ENCODE measurements around the gene PLEKHG5. TPM values are rescaled to one million over a fixed set of nuclear protein-coding genes. Genes with fewer than 3 reads are reported as not detected.

Gene PLEKHG5
- total RNA-seq, 2 experiments from 2014 or later, result 1.3 to 1.8 TPM

- peaks cover 6% of the 10 kb centered on the region for H3K4me1 Mint-ChIP-seq
- no peak overlapping the region for H3K27ac Mint-ChIP-seq
- no peak for DNase-seq
- POLR2A ChIA-PET, result no interaction called here
- CTCF ChIA-PET, result interaction anchor here (0.9 to 1.9 kb wide), 5 partner anchors 8 to 55 kb away, joined by 3 to 6 read pairs (median 3); no protein-coding TSS in a partner anchor
- H3K27me3 Mint-ChIP-seq, result peaks cover 3% of the 10 kb centered on the region
- no peaks in the 10 kb centered on the region for H3K36me3 Mint-ChIP-seq (ENCODE audit: low read depth)
- no peaks in the 10 kb centered on the region for H3K9me3 Mint-ChIP-seq
- H3K4me3 Mint-ChIP-seq, result no peak overlapping the region
Measured at GRCh38 chr1:6476483-6476882, 15.0 kb downstream of the PLEKHG5 start.

GRCh38 chr1:6475381-6476133 is 15.9 kb downstream of the PLEKHG5 start:
- ChIA-PET CTCF (interaction anchor here (0.6 to 1.9 kb wide), 3 partner anchors 8 to 236 kb away, joined by 4 to 6 read pairs (median 4); no protein-coding TSS in a partner anchor), POLR2A (no interaction called here)
- Mint-ChIP-seq H3K36me3 (ENCODE audit: low read depth) (no peaks in the 10 kb centered on the region), H3K4me1 (peaks cover 6% of the 10 kb centered on the region), H3K4me3 (no peak overlapping the region), H3K9me3 (no peaks in the 10 kb centered on the region), H3K27ac (no peak overlapping the region), H3K27me3 (no peaks in the 10 kb centered on the region)
- peak; percentile 81 for DNase-seq

- Mint-ChIP-seq H3K4me1 (peaks cover 6% of the 10 kb centered on the region), H3K27ac (no peak overlapping the region), H3K9me3 (no peaks in the 10 kb centered on the region), H3K27me3 (no peaks in the 10 kb centered on the region), H3K4me3 (no peak overlapping the region), H3K36me3 (ENCODE audit: low read depth) (no peaks in the 10 kb centered on the region)
- POLR2A ChIA-PET, result no interaction called here
- DNase-seq, result no peak
- CTCF ChIA-PET, result interaction anchor here (0.6 kb wide), 1 partner anchor 16 kb away, joined by 3 read pairs; no protein-coding TSS in a partner anchor
Measured at GRCh38 chr1:6474815-6475282, 16.6 kb downstream of the PLEKHG5 start.

- peaks cover 6% of the 10 kb centered on the region for H3K4me1 Mint-ChIP-seq
- DNase-seq, result no peak
- POLR2A ChIA-PET, result no interaction called here
- no peak overlapping the region for H3K27ac Mint-ChIP-seq
- no peaks in the 10 kb centered on the region for H3K36me3 Mint-ChIP-seq (ENCODE audit: low read depth)
- CTCF ChIA-PET, result interaction anchor here (0.6 to 1.6 kb wide), 2 partner anchors 16 to 34 kb away, joined by 3 to 4 read pairs; no protein-coding TSS in a partner anchor
- no peaks in the 10 kb centered on the region for H3K9me3 Mint-ChIP-seq
- H3K27me3 Mint-ChIP-seq, result no peaks in the 10 kb centered on the region
- H3K4me3 Mint-ChIP-seq, result no peak overlapping the region
Measured at GRCh38 chr1:6473974-6474814, 17.3 kb downstream of the PLEKHG5 start.

- no peak for DNase-seq
- no peak overlapping the region for H3K27ac Mint-ChIP-seq
- H3K36me3 Mint-ChIP-seq (ENCODE audit: low read depth), result no peaks in the 10 kb centered on the region
- peaks cover 6% of the 10 kb centered on the region for H3K4me1 Mint-ChIP-seq
- POLR2A ChIA-PET, result no interaction called here
- H3K27me3 Mint-ChIP-seq, result no peaks in the 10 kb centered on the region
- CTCF ChIA-PET, result interaction anchor here (1.6 to 2.0 kb wide), 3 partner anchors 10 to 33 kb away, joined by 4 to 7 read pairs (median 6); no protein-coding TSS in a partner anchor
- H3K4me3 Mint-ChIP-seq, result no peak overlapping the region
- H3K9me3 Mint-ChIP-seq, result no peaks in the 10 kb centered on the region
Measured at GRCh38 chr1:6473156-6473555, 18.3 kb downstream of the PLEKHG5 start.

- peaks cover 6% of the 10 kb centered on the region for H3K4me1 Mint-ChIP-seq
- no peak overlapping the region for H3K27ac Mint-ChIP-seq
- no peaks in the 10 kb centered on the region for H3K36me3 Mint-ChIP-seq (ENCODE audit: low read depth)
- H3K9me3 Mint-ChIP-seq, result no peaks in the 10 kb centered on the region
- no peaks in the 10 kb centered on the region for H3K27me3 Mint-ChIP-seq
- POLR2A ChIA-PET, result interaction anchor here (0.7 kb wide), 1 partner anchor 9 kb away, joined by 3 read pairs; no protein-coding TSS in a partner anchor
- CTCF ChIA-PET, result interaction anchor here (0.9 to 2.0 kb wide), 5 partner anchors 9 to 32 kb away, joined by 4 to 7 read pairs (median 5); partner anchors contain the start of gene PLEKHG5
- DNase-seq, result no peak
- H3K4me3 Mint-ChIP-seq, result no peak overlapping the region
Measured at GRCh38 chr1:6472391-6472790, 19.1 kb downstream of the PLEKHG5 start.

GRCh38 chr1:6471970-6472368 is 19.5 kb downstream of the PLEKHG5 start:
- ChIA-PET POLR2A (interaction anchor here (0.7 kb wide), 1 partner anchor 9 kb away, joined by 3 read pairs; no protein-coding TSS in a partner anchor), CTCF (interaction anchor here (0.9 to 2.0 kb wide), 4 partner anchors 9 to 19 kb away, joined by 5 to 7 read pairs (median 6); partner anchors contain the start of gene PLEKHG5)
- Mint-ChIP-seq H3K27ac (no peak overlapping the region), H3K27me3 (no peaks in the 10 kb centered on the region), H3K9me3 (no peaks in the 10 kb centered on the region), H3K4me3 (no peak overlapping the region), H3K36me3 (ENCODE audit: low read depth) (no peaks in the 10 kb centered on the region), H3K4me1 (peaks cover 7% of the 10 kb centered on the region)
- no peak for DNase-seq

- no peaks in the 10 kb centered on the region for H3K9me3 Mint-ChIP-seq
- DNase-seq, result no peak
- H3K27me3 Mint-ChIP-seq, result no peaks in the 10 kb centered on the region
- H3K4me3 Mint-ChIP-seq, result no peak overlapping the region
- no peak overlapping the region for H3K27ac Mint-ChIP-seq
- ChIA-PET CTCF (interaction anchor here (0.9 to 2.0 kb wide), 7 partner anchors 8 to 32 kb away, joined by 4 to 7 read pairs (median 6); partner anchors contain the start of gene PLEKHG5), POLR2A (interaction anchor here (0.7 kb wide), 1 partner anchor 10 kb away, joined by 3 read pairs; no protein-coding TSS in a partner anchor)
- H3K36me3 Mint-ChIP-seq (ENCODE audit: low read depth), result no peaks in the 10 kb centered on the region
- H3K4me1 Mint-ChIP-seq, result peaks cover 12% of the 10 kb centered on the region
Measured at GRCh38 chr1:6471086-6471969, 20.1 kb downstream of the PLEKHG5 start.

GRCh38 chr1:6470132-6471085 is 21.1 kb downstream of the PLEKHG5 start:
- H3K36me3 Mint-ChIP-seq (ENCODE audit: low read depth), result peaks cover 2% of the 10 kb centered on the region
- no peak overlapping the region for H3K27ac Mint-ChIP-seq
- POLR2A ChIA-PET, result no interaction called here
- no peak for DNase-seq
- no peaks in the 10 kb centered on the region for H3K9me3 Mint-ChIP-seq
- no peak overlapping the region for H3K4me3 Mint-ChIP-seq
- CTCF ChIA-PET, result interaction anchor here (1.0 to 1.9 kb wide), 5 partner anchors 10 to 47 kb away, joined by 3 to 7 read pairs (median 4); no protein-coding TSS in a partner anchor
- no peaks in the 10 kb centered on the region for H3K27me3 Mint-ChIP-seq
- H3K4me1 Mint-ChIP-seq, result peaks cover 11% of the 10 kb centered on the region

GRCh38 chr1:6468729-6469461 is 22.6 kb downstream of the PLEKHG5 start:
- H3K4me3 Mint-ChIP-seq, result no peak overlapping the region
- no peaks in the 10 kb centered on the region for H3K27me3 Mint-ChIP-seq

More at GRCh38 chr1:6468729-6469461, 22.6 kb downstream of the PLEKHG5 start:
- Mint-ChIP-seq H3K9me3 (no peaks in the 10 kb centered on the region), H3K27ac (peak overlapping the region; percentile 41), H3K4me1 (peaks cover 21% of the 10 kb centered on the region), H3K36me3 (ENCODE audit: low read depth) (peaks cover 11% of the 10 kb centered on the region)
- no peak for DNase-seq
- ChIA-PET POLR2A (no interaction called here), CTCF (interaction anchor here (0.6 to 1.9 kb wide), 8 partner anchors 8 to 66 kb away, joined by 3 to 7 read pairs (median 4); partner anchors contain the start of gene PLEKHG5)

Data from activated CD4-positive, alpha-beta T cell treated with anti-CD3 and anti-CD28 coated beads, Interleukin-2, amount 10 ng/mL, durations not matched to agents 7 days and 5 days (primary cell).